A549 (cell line): ENCODE results near the gene KIF13A. TPM values are rescaled to one million over a fixed set of nuclear protein-coding genes. Genes with fewer than 3 reads are reported as not detected.

Experiments
- ATAC-seq, 2 experiments: fragments of 200-7000 bp in 1 of 2; fragments of >200 bp in 1 of 2; cut with Nextera tagmentation in 1 of 2; cut with Tn5 transposase in 1 of 2; 3 replicates each; pipeline versions ENCODE4 v1.8.0 to v1.9.1; 2018 to 2020; ENCODE audit warnings: mild to moderate bottlenecking in 1 of 2, moderate library complexity in 1 of 2
- CTCF ChIA-PET: fragments of 300-600 bp; sonication (Branson Sonifier 250); formaldehyde crosslinking; extraction: SDS; loops from one replicate; lab custom pipeline; 2021; ENCODE audit warnings: antibody characterized with exemption, inconsistent platforms; lab: Yijun Ruan, JAX
- POLR2A ChIA-PET: fragments of 350-600 bp; formaldehyde crosslinking; extraction: SDS; loops from one replicate; lab custom pipeline; 2021; ENCODE audit warnings: antibody characterized with exemption, inconsistent platforms; lab: Yijun Ruan, JAX
- DNase-seq, 2 experiments: peaks; one replicate each; pipeline versions ENCODE4 v3.0.0 to v3.0.0-alpha.2; 2011 to 2016; ENCODE audit warnings: low read depth in 1 of 2, low spot score in 1 of 2
- FAIRE-seq: peaks from 2 replicates; lab custom pipeline; 2011; peaks lifted over from hg19 to GRCh38; lab: Jason Lieb, UNC
- H3K27ac ChIP-seq, 2 experiments: fragments of >200 bp; sonication (Bioruptor Twin); formaldehyde crosslinking; 3 replicates each; pipeline ENCODE4 v1.5.1; 2016 to 2017
- H3K4me1 ChIP-seq: fragments of >200 bp; sonication (Bioruptor Twin); formaldehyde crosslinking; 3 replicates; pipeline ENCODE4 v1.6.1; 2016
- H3K4me2 ChIP-seq: fragments of >200 bp; sonication (Bioruptor Twin); formaldehyde crosslinking; 3 replicates; pipeline ENCODE4 v1.6.1; 2016
- H3K4me3 ChIP-seq: fragments of >200 bp; sonication (Bioruptor Twin); formaldehyde crosslinking; 3 replicates; pipeline ENCODE4 v1.5.1; 2016
- H3K9me3 ChIP-seq: fragments of >200 bp; sonication (Bioruptor Twin); formaldehyde crosslinking; 3 replicates; pipeline ENCODE4 v1.6.1; 2016
- CTCF ChIP-seq: fragments of >200 bp; sonication (Bioruptor Twin); formaldehyde crosslinking; IDR thresholded peaks from 3 replicates; pipeline ENCODE4 v1.5.1; 2016
- EHF ChIP-seq: fragments of 250-450 bp; sonication (Bioruptor Pico); IDR thresholded peaks from 2 replicates; pipeline ENCODE4 v1.5.0; 2020; ENCODE audit warnings: mild to moderate bottlenecking
- EHMT2 ChIP-seq: fragments of 200-600 bp; sonication (generic); IDR thresholded peaks from 2 replicates; pipeline ENCODE4 v1.6.1; 2016; ENCODE audit warnings: antibody characterized with exemption, low read depth, mild to moderate bottlenecking, moderate library complexity
- FOSB ChIP-seq: fragments of 250-450 bp; sonication (Bioruptor Pico); IDR thresholded peaks from 2 replicates; pipeline ENCODE4 v1.5.0; 2020; ENCODE audit warnings: mild to moderate bottlenecking, moderate library complexity
- FOSL2 ChIP-seq, 2 experiments: fragments of 450-650 bp in 1 of 2; fragments of >200 bp in 1 of 2; sonication (Bioruptor Twin) in 1 of 2; formaldehyde crosslinking; IDR thresholded peaks; 2 replicates each; pipeline versions ENCODE4 v1.5.0 to v1.6.1; 2016 to 2020; ENCODE audit warnings: mild to moderate bottlenecking in 1 of 2, moderate library complexity in 1 of 2
- FOXS1 ChIP-seq: fragments of 250-450 bp; sonication (Bioruptor Pico); IDR thresholded peaks from 2 replicates; pipeline ENCODE4 v1.5.0; 2020; ENCODE audit warnings: mild to moderate bottlenecking, moderate library complexity
- HDAC2 ChIP-seq: fragments of 200-600 bp; sonication (generic); IDR thresholded peaks from 2 replicates; pipeline ENCODE4 v1.6.1; 2016
- HES2 ChIP-seq: fragments of >200 bp; sonication (Bioruptor Twin); formaldehyde crosslinking; IDR thresholded peaks from 2 replicates; pipeline ENCODE4 v1.6.1; 2016
- JUNB ChIP-seq: fragments of >200 bp; sonication (Bioruptor Twin); formaldehyde crosslinking; IDR thresholded peaks from 2 replicates; pipeline ENCODE4 v1.6.1; 2016
- KDM5A ChIP-seq: fragments of 200-600 bp; sonication (generic); IDR thresholded peaks from 2 replicates; pipeline ENCODE4 v1.6.1; 2016; ENCODE audit warnings: antibody characterized with exemption, mild to moderate bottlenecking
- MAZ ChIP-seq: fragments of 150-350 bp; IDR thresholded peaks from 2 replicates; pipeline ENCODE4 v1.6.1; 2014; ENCODE audit warnings: antibody characterized with exemption, low read depth, low read length, borderline replicate concordance
- NFE2L2 ChIP-seq: fragments of 150-350 bp; conservative IDR thresholded peaks from 2 replicates; pipeline ENCODE4 v1.6.1; 2014; ENCODE audit warnings: low read length
- NPAS2 ChIP-seq: fragments of 250-450 bp; sonication (Bioruptor Pico); IDR thresholded peaks from 2 replicates; pipeline ENCODE4 v1.8.0; 2022; ENCODE audit warnings: mild to moderate bottlenecking, moderate library complexity, borderline replicate concordance
- NR3C1 ChIP-seq: fragments of >200 bp; sonication (Bioruptor Twin); formaldehyde crosslinking; IDR thresholded peaks from 3 replicates; pipeline ENCODE4 v1.6.1; 2017
- PHF8 ChIP-seq: fragments of 200-600 bp; sonication (generic); IDR thresholded peaks from 2 replicates; pipeline ENCODE4 v1.6.1; 2016; ENCODE audit warnings: low read depth, mild to moderate bottlenecking, antibody characterized with exemption, moderate library complexity, borderline replicate concordance
- RARB ChIP-seq: fragments of 250-450 bp; sonication (Bioruptor Pico); IDR thresholded peaks from 2 replicates; pipeline ENCODE4 v1.8.0; 2021; ENCODE audit warnings: mild to moderate bottlenecking, moderate library complexity
- RCOR1 ChIP-seq: fragments of 150-350 bp; IDR thresholded peaks from 2 replicates; pipeline ENCODE4 v1.6.1; 2014; ENCODE audit warnings: antibody characterized with exemption, low read length, low read depth
- SREBF2 ChIP-seq: fragments of 450-650 bp; IDR thresholded peaks from 2 replicates; pipeline ENCODE4 v1.6.1; 2014; ENCODE audit warnings: mild to moderate bottlenecking, moderate library complexity
- TFCP2L1 ChIP-seq: fragments of 250-450 bp; sonication (Bioruptor Pico); IDR thresholded peaks from 2 replicates; pipeline ENCODE4 v1.5.0; 2021; ENCODE audit warnings: mild to moderate bottlenecking
- ZFP36 ChIP-seq: fragments of 450-650 bp; IDR thresholded peaks from 2 replicates; pipeline ENCODE4 v1.6.1; 2014; ENCODE audit warnings: borderline replicate concordance; ENCODE audit not compliant: partially characterized antibody
- WGBS: methylation state at CpG from one replicate; pipeline ENCODE4 v1.1.6; 2017; ENCODE audit errors: missing lambda C conversion rate; 5-methylcytosine and 5-hydroxymethylcytosine counted together
- polyA plus RNA-seq, 4 experiments: library from polyadenylated mRNA; depleted of rRNA in 3 of 4; stranded (reverse); fragments of >200 nt; fragmentation: RNase III in 1 of 4; extraction: RNeasy Plus Mini Kit Qiagen cat#74134 plus additional on column Dnase treatment in 1 of 4; gene quantifications; 2 replicates in 3 of 4; 3 replicates in 1 of 4; pipeline ENCODE4 v1.2.3, GENCODE V29; 2011 to 2017
- TF ChIP-seq, protein P1 (sequence below): fragments of 250-450 bp; sonication (Bioruptor Pico); IDR thresholded peaks from 2 replicates; pipeline ENCODE4 v1.5.0; 2021; ENCODE audit warnings: mild to moderate bottlenecking, moderate library complexity, borderline replicate concordance
- TF ChIP-seq, protein P2 (sequence below): IDR thresholded peaks from 2 replicates; pipeline ENCODE4 v1.6.1; 2012

The KIF13A gene
- polyA plus RNA-seq, 2 of the 4 experiments (the other 2 are of a cell fraction): 30.2 to 39.4 TPM

- no peak overlapping the region for H3K4me3 ChIP-seq
- H3K4me1 ChIP-seq: peaks cover 9% of the 10 kb centered on the region
- POLR2A ChIA-PET: no interaction called here
- DNase-seq (no peak), FAIRE-seq (no peak), ATAC-seq (no peak)
- TF ChIP-seq NR3C1 (no peak), NFE2L2 (no peak), RCOR1 (no peak), MAZ (no peak), CTCF (no peak), FOSL2 (IDR thresholded peaks at IDR 0.05) (no peak), FOSL2 (CRISPR knock-in tag; IDR thresholded peaks at IDR 0.05) (no peak), HDAC2 (no peak), TFCP2L1 (CRISPR knock-in tag) (no peak), PHF8 (no peak)
- TF ChIP-seq, protein P1, sequence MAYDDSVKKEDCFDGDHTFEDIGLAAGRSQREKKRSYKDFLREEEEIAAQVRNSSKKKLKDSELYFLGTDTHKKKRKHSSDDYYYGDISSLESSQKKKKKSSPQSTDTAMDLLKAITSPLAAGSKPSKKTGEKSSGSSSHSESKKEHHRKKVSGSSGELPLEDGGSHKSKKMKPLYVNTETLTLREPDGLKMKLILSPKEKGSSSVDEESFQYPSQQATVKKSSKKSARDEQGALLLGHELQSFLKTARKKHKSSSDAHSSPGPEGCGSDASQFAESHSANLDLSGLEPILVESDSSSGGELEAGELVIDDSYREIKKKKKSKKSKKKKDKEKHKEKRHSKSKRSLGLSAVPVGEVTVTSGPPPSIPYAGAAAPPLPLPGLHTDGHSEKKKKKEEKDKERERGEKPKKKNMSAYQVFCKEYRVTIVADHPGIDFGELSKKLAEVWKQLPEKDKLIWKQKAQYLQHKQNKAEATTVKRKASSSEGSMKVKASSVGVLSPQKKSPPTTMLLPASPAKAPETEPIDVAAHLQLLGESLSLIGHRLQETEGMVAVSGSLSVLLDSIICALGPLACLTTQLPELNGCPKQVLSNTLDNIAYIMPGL (CRISPR knock-in tag): no peak
- TF ChIP-seq, protein P2, sequence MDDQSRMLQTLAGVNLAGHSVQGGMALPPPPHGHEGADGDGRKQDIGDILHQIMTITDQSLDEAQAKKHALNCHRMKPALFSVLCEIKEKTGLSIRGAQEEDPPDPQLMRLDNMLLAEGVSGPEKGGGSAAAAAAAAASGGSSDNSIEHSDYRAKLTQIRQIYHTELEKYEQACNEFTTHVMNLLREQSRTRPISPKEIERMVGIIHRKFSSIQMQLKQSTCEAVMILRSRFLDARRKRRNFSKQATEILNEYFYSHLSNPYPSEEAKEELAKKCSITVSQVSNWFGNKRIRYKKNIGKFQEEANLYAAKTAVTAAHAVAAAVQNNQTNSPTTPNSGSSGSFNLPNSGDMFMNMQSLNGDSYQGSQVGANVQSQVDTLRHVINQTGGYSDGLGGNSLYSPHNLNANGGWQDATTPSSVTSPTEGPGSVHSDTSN: no peak
- CTCF ChIA-PET: no interaction called here
- H3K9me3 ChIP-seq: no peaks in the 10 kb centered on the region
- H3K4me2 ChIP-seq: no peak overlapping the region
- 88% methylated on average over 6 of the region's 6 CpGs for WGBS
- H3K27ac ChIP-seq: no peak overlapping the region
These were observed 38.2 kb upstream of the KIF13A start for GRCh38 chr6:18025596-18025995.

GRCh38 chr6:18024876-18025275, 37.4 kb upstream of the KIF13A start:
- WGBS: 93% methylated on average over 5 of the region's 5 CpGs
- Histone ChIP-seq H3K9me3 (no peaks in the 10 kb centered on the region), H3K4me1 (peaks cover 9% of the 10 kb centered on the region), H3K27ac (no peak overlapping the region), H3K4me2 (no peak overlapping the region), H3K4me3 (no peak overlapping the region)
- FAIRE-seq: no peak
- ATAC-seq: no peak
- ChIA-PET POLR2A (no interaction called here), CTCF (no interaction called here)
- DNase-seq: no peak
- TF ChIP-seq NR3C1 (no peak), SREBF2 (no peak), JUNB (no peak), EHF (CRISPR knock-in tag) (no peak)

- ATAC-seq (no peak), DNase-seq (no peak), FAIRE-seq (no peak)
- no peaks in the 10 kb centered on the region for H3K9me3 ChIP-seq
- H3K4me1 ChIP-seq: peaks cover 9% of the 10 kb centered on the region
- 84% methylated on average over 4 of the region's 4 CpGs for WGBS
- H3K4me3 ChIP-seq: no peak overlapping the region
- no peak for TF ChIP-seq FOXS1 (CRISPR knock-in tag)
- no peak for TF ChIP-seq HES2
- no peak for TF ChIP-seq FOSL2 (IDR thresholded peaks at IDR 0.05)
- TF ChIP-seq FOSL2 (CRISPR knock-in tag; IDR thresholded peaks at IDR 0.05): no peak
- TF ChIP-seq KDM5A: no peak
- no peak for TF ChIP-seq RARB
- no peak for TF ChIP-seq ZFP36
- no peak for TF ChIP-seq EHMT2
- TF ChIP-seq FOSB: no peak
- no peak for TF ChIP-seq NPAS2 (CRISPR knock-in tag)
- TF ChIP-seq HDAC2: no peak
- TF ChIP-seq TFCP2L1 (CRISPR knock-in tag): no peak
- CTCF ChIA-PET: no interaction called here
- no peak overlapping the region for H3K4me2 ChIP-seq
- H3K27ac ChIP-seq: no peak overlapping the region
- POLR2A ChIA-PET: interaction anchor here (0.5 kb wide), 1 partner anchor 191 kb away, joined by 3 read pairs; no protein-coding TSS in a partner anchor
These were observed 36.5 kb upstream of the KIF13A start for GRCh38 chr6:18023891-18024290.
